Measurements from ENCODE around the gene PDGFD.

PDGFD gene

DNA sequence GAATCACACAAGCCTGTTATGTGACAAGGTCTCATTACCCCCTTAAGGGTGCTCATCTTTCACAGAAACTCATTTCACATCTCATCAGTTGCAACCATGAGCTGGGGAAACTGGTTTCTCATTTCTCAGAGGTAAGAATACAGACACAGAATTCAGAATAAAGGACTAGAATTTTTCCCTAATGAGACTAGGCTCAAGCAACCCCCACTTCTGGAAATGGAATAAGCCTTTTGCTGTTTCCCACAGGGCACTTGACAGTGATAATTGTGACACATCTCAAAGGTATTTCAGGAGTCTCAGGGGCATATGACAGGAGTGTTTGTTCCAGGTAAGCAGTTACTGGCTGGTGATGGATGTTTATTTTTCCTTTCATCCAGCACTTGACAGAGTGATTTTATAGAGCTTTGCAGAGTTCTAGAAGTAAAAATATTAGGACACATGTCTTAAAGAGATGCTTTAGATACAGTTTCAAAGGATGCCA, 240.5 kb downstream of the PDGFD start:
- DNase-seq: no peak

GRCh38 chr11:103920933-103921332, 243.0 kb downstream of the PDGFD start:
- no peak for DNase-seq
- Histone ChIP-seq H3K4me3 (ENCODE audit: low read depth, low read length) (no peak overlapping the region), H3K36me3 (no peaks in the 10 kb centered on the region), H3K9me3 (ENCODE audit: severe bottlenecking) (no peaks in the 10 kb centered on the region), H3K27ac (no peak overlapping the region), H3K27me3 (ENCODE audit: insufficient read depth, low read depth, severe bottlenecking) (no peaks in the 10 kb centered on the region)
- TF ChIP-seq, protein P1, sequence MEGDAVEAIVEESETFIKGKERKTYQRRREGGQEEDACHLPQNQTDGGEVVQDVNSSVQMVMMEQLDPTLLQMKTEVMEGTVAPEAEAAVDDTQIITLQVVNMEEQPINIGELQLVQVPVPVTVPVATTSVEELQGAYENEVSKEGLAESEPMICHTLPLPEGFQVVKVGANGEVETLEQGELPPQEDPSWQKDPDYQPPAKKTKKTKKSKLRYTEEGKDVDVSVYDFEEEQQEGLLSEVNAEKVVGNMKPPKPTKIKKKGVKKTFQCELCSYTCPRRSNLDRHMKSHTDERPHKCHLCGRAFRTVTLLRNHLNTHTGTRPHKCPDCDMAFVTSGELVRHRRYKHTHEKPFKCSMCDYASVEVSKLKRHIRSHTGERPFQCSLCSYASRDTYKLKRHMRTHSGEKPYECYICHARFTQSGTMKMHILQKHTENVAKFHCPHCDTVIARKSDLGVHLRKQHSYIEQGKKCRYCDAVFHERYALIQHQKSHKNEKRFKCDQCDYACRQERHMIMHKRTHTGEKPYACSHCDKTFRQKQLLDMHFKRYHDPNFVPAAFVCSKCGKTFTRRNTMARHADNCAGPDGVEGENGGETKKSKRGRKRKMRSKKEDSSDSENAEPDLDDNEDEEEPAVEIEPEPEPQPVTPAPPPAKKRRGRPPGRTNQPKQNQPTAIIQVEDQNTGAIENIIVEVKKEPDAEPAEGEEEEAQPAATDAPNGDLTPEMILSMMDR (IDR thresholded peaks at IDR 0.05; ENCODE audit: low read depth, low read length): no peak

More for the DNA sequence above, 240.5 kb downstream of the PDGFD start:
- TF ChIP-seq, protein P1 (IDR thresholded peaks at IDR 0.05; ENCODE audit: low read depth, low read length): no peak
- H3K9me3 ChIP-seq (ENCODE audit: severe bottlenecking): no peaks in the 10 kb centered on the region
- H3K27ac ChIP-seq: no peak overlapping the region
- no peak overlapping the region for H3K4me3 ChIP-seq (ENCODE audit: low read depth, low read length)
- H3K27me3 ChIP-seq (ENCODE audit: insufficient read depth, low read depth, severe bottlenecking): no peaks in the 10 kb centered on the region
- no peaks in the 10 kb centered on the region for H3K36me3 ChIP-seq

GRCh38 chr11:103920449-103920848, 243.5 kb downstream of the PDGFD start:
- Histone ChIP-seq H3K36me3 (no peaks in the 10 kb centered on the region), H3K27me3 (ENCODE audit: insufficient read depth, low read depth, severe bottlenecking) (no peaks in the 10 kb centered on the region), H3K4me3 (ENCODE audit: low read depth, low read length) (no peak overlapping the region), H3K9me3 (ENCODE audit: severe bottlenecking) (no peaks in the 10 kb centered on the region), H3K27ac (no peak overlapping the region)
- TF ChIP-seq, protein P1 (IDR thresholded peaks at IDR 0.05; ENCODE audit: low read depth, low read length): no peak
- DNase-seq: no peak

- H3K27me3 ChIP-seq (ENCODE audit: insufficient read depth, low read depth, severe bottlenecking): no peaks in the 10 kb centered on the region
- H3K9me3 ChIP-seq (ENCODE audit: severe bottlenecking): no peaks in the 10 kb centered on the region
- H3K36me3 ChIP-seq: no peaks in the 10 kb centered on the region
- TF ChIP-seq, protein P1 (IDR thresholded peaks at IDR 0.05; ENCODE audit: low read depth, low read length): no peak
- H3K27ac ChIP-seq: no peak overlapping the region
- DNase-seq: no peak
- no peak overlapping the region for H3K4me3 ChIP-seq (ENCODE audit: low read depth, low read length)
Measured at GRCh38 chr11:103910721-103911120, 253.2 kb downstream of the PDGFD start.

GRCh38 chr11:103907548-103908455, 256.1 kb downstream of the PDGFD start:
- Histone ChIP-seq H3K27ac (no peak overlapping the region), H3K27me3 (ENCODE audit: insufficient read depth, low read depth, severe bottlenecking) (no peaks in the 10 kb centered on the region), H3K4me3 (ENCODE audit: low read depth, low read length) (no peak overlapping the region), H3K9me3 (ENCODE audit: severe bottlenecking) (no peaks in the 10 kb centered on the region), H3K36me3 (no peaks in the 10 kb centered on the region)
- TF ChIP-seq, protein P1 (IDR thresholded peaks at IDR 0.05; ENCODE audit: low read depth, low read length): no peak
- DNase-seq: no peak

Measured in WERI-Rb-1 (cell line).